PC-9 (cell line): Measurements from ENCODE around the gene WNT4. TPM values are rescaled to one million over a fixed set of nuclear protein-coding genes. Genes with fewer than 3 reads are reported as not detected.

Source experiments
- BruUV-seq: library from RNA; stranded (reverse); fragments of 400-500 nt; replicated peaks from 2 replicates; lab custom pipeline; 2021; lab: Mats Ljungman, UMichigan
- CTCF ChIA-PET: fragments of 300-600 bp; sonication (Branson Sonifier 250); formaldehyde crosslinking; loops from one replicate; lab custom pipeline; 2022; ENCODE audit warnings: antibody characterized with exemption; lab: Charles Lee
- POLR2A ChIA-PET: fragments of 300-600 bp; sonication (Branson Sonifier 250); formaldehyde crosslinking; loops from one replicate; lab custom pipeline; 2022; ENCODE audit warnings: antibody characterized with exemption; ENCODE audit not compliant: unreplicated experiment; lab: Charles Lee
- DNase-seq, 2 experiments: peaks; one replicate each; pipeline versions ENCODE4 v3.0.0 to v3.0.0-alpha.2; 2015 to 2022; ENCODE audit warnings: mixed read lengths in 1 of 2
- H2AFZ ChIP-seq: fragments of 200-600 bp; sonication (generic); 2 replicates; pipeline ENCODE4 v1.8.1; 2017; ENCODE audit warnings: antibody characterized with exemption
- H3F3A ChIP-seq: fragments of 200-600 bp; sonication (generic); 2 replicates; pipeline ENCODE4 v1.8.1; 2017; ENCODE audit warnings: antibody characterized with exemption, mild to moderate bottlenecking, low read depth; ENCODE audit not compliant: insufficient read depth
- H3K27ac ChIP-seq: fragments of 200-600 bp; sonication (generic); 2 replicates; pipeline ENCODE4 v1.6.1; 2016; ENCODE audit warnings: mixed run types
- H3K27me3 ChIP-seq: fragments of 200-600 bp; sonication (generic); 2 replicates; pipeline ENCODE4 v1.6.1; 2016; ENCODE audit warnings: low read depth, mixed run types; ENCODE audit not compliant: insufficient read depth
- H3K36me3 ChIP-seq: fragments of 200-600 bp; sonication (generic); 2 replicates; pipeline ENCODE4 v1.6.1; 2016; ENCODE audit warnings: low read depth, mixed run types
- H3K4me1 ChIP-seq: fragments of 200-600 bp; sonication (generic); replicated peaks from 2 replicates; pipeline ENCODE4 v1.6.1; 2016; ENCODE audit warnings: mixed run types; ENCODE audit not compliant: insufficient read depth
- H3K4me2 ChIP-seq: fragments of 200-600 bp; sonication (generic); 2 replicates; pipeline ENCODE4 v1.6.1; 2017; ENCODE audit warnings: mixed run types
- H3K4me3 ChIP-seq: fragments of 200-600 bp; sonication (generic); 2 replicates; pipeline ENCODE4 v1.6.1; 2016; ENCODE audit warnings: mixed run types
- H3K79me2 ChIP-seq: fragments of 200-600 bp; sonication (generic); 2 replicates; pipeline ENCODE4 v1.6.1; 2017; ENCODE audit warnings: low read depth, mixed run types
- H3K9me2 ChIP-seq: fragments of 200-600 bp; sonication (generic); 2 replicates; pipeline ENCODE4 v1.8.1; 2017; ENCODE audit warnings: mild to moderate bottlenecking; ENCODE audit not compliant: insufficient read depth
- H3K9me3 ChIP-seq: fragments of 200-600 bp; sonication (generic); 2 replicates; pipeline ENCODE4 v1.8.1; 2016; ENCODE audit warnings: low read depth; ENCODE audit not compliant: insufficient read depth
- H4K20me1 ChIP-seq: fragments of 200-600 bp; sonication (generic); 2 replicates; pipeline ENCODE4 v1.8.1; 2017; ENCODE audit not compliant: insufficient read depth
- CTCF ChIP-seq: fragments of 200-600 bp; sonication (generic); conservative IDR thresholded peaks from 2 replicates; pipeline ENCODE4 v1.6.1; 2017; ENCODE audit warnings: mixed run types, antibody characterized with exemption, mild to moderate bottlenecking, moderate library complexity
- EZH2 ChIP-seq: fragments of 200-600 bp; sonication (generic); IDR thresholded peaks from 2 replicates; pipeline ENCODE4 v1.8.0; 2017; ENCODE audit warnings: antibody characterized with exemption, low read depth
- intact Hi-C: fragments of 100-400 bp; cut with micrococcal nuclease; formaldehyde crosslinking; loops from one replicate; pipeline ENCODE4 v1.10.0; 2022; ENCODE audit not compliant: unreplicated experiment
- total RNA-seq: library from RNA; stranded (reverse); gene quantifications from 2 replicates; pipeline ENCODE4 v1.2.3, GENCODE V29; 2021

Gene WNT4
- total RNA-seq, 1 experiment from 2014 or later = 0.83 TPM

- Histone ChIP-seq H3K4me1 (no peaks in the 10 kb centered on the region), H4K20me1 (peaks cover 12% of the 10 kb centered on the region; the same call in 1 of the 2 replicates), H3K27me3 (no peaks in the 10 kb centered on the region), H3K4me2 (no peak overlapping the region), H3K9me2 (no peaks in the 10 kb centered on the region), H3F3A (peaks cover 14% of the 10 kb centered on the region), H3K4me3 (no peak overlapping the region), H3K36me3 (no peaks in the 10 kb centered on the region; the same call in 1 of the 2 replicates), H2AFZ (no peak overlapping the region), H3K27ac (no peak overlapping the region), H3K9me3 (no peaks in the 10 kb centered on the region), H3K79me2 (no peaks in the 10 kb centered on the region)
- intact Hi-C loops = no loop called here
- DNase-seq = no peak
- BruUV-seq = no TSS peak
- CTCF ChIA-PET = no interaction called here
- no peak for TF ChIP-seq CTCF
- TF ChIP-seq EZH2 = no peak
- POLR2A ChIA-PET = no interaction called here
Observed at GRCh38 chr1:22101199-22101598, 41.7 kb downstream of the WNT4 start.

GRCh38 chr1:22100168-22100567 lies 42.7 kb downstream of the WNT4 start:
- Histone ChIP-seq H3F3A (peaks cover 13% of the 10 kb centered on the region), H3K27ac (no peak overlapping the region), H3K9me2 (no peaks in the 10 kb centered on the region), H3K79me2 (no peaks in the 10 kb centered on the region), H3K4me1 (no peaks in the 10 kb centered on the region), H3K36me3 (no peaks in the 10 kb centered on the region; the same call in 1 of the 2 replicates), H3K4me2 (no peak overlapping the region), H3K4me3 (no peak overlapping the region), H2AFZ (no peak overlapping the region), H4K20me1 (peaks cover 9% of the 10 kb centered on the region; the same call in 1 of the 2 replicates), H3K9me3 (no peaks in the 10 kb centered on the region), H3K27me3 (no peaks in the 10 kb centered on the region)
- no peak for TF ChIP-seq EZH2
- TF ChIP-seq CTCF = no peak
- intact Hi-C loops = no loop called here
- ChIA-PET POLR2A (no interaction called here), CTCF (no interaction called here)
- no TSS peak for BruUV-seq
- no peak for DNase-seq

- TF ChIP-seq CTCF (no peak), EZH2 (no peak)
- no peak overlapping the region for H3K27ac ChIP-seq
- H3K4me1 ChIP-seq = no peaks in the 10 kb centered on the region
- no peak overlapping the region for H2AFZ ChIP-seq
- H3K27me3 ChIP-seq = no peaks in the 10 kb centered on the region
- POLR2A ChIA-PET = no interaction called here
- H4K20me1 ChIP-seq = peaks cover 5% of the 10 kb centered on the region; the same call in 1 of the 2 replicates
- H3K9me2 ChIP-seq = no peaks in the 10 kb centered on the region
- H3K36me3 ChIP-seq = peaks cover 5% of the 10 kb centered on the region; the same call in 1 of the 2 replicates
- CTCF ChIA-PET = interaction anchor here (0.6 kb wide), 1 partner anchor 103 kb away, joined by 7 read pairs; no protein-coding TSS in a partner anchor
- H3K9me3 ChIP-seq = no peaks in the 10 kb centered on the region
- no TSS peak for BruUV-seq
- no peak overlapping the region for H3K4me2 ChIP-seq
- peaks cover 3% of the 10 kb centered on the region; the same call in 1 of the 2 replicates for H3F3A ChIP-seq
- H3K4me3 ChIP-seq = no peak overlapping the region
- no peak for DNase-seq
- H3K79me2 ChIP-seq = no peaks in the 10 kb centered on the region
- intact Hi-C loops = no loop called here
Observed at GRCh38 chr1:22098752-22099151, 44.1 kb downstream of the WNT4 start.
